ENCODE data around the gene TTYH1. TPM values are rescaled to one million over a fixed set of nuclear protein-coding genes. Genes with fewer than 3 reads are reported as not detected.

TTYH1 gene
- total and polyA plus RNA-seq, 2 of the 8 experiments (the other 6 are each of a cell fraction or from before 2014, with no cell fraction given): 26.7 to 46.5 TPM

DNA sequence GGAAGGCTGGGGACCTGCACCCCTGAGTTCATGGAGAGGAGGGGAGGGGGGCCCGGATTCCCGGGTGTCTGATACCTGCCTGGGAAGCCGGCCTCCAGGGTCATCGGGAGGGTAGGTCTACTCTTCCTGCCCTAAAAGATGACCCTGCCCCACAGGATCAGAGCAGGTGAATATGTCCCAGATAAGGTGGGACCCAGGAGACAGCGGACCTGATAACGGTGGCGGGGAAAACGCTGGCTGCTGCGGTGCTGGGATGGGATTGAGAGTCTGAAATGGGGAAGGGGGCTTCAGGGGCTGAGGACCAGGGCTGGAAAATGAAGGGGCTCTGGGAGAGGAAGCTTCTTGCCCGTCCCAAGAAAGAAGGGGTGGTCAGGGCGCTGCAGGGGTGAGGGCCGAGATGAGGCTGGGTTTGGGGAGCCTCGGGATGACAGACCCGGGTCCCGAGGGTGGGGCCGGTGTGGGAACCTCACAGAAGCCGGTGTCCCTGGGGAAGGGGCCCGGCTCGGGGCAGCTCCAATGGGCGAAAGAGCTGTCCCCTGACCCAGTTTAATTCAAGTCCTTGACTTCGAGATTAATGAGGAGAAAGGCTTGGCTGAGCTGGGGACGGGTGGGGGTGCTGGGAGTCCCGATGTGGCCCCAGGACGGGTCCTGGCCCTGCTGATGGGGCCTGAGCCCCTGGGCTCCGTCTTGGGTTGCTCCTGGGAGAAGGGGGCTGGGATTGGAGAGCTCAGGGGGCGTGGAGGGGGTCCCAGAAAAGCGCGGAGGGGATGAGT is 823 bp downstream of the TTYH1 start:
- 8% methylated on average over 19 of the region's 28 CpGs; no CpG with 5 or more reads in 1 of the 2 experiments for WGBS, 2 experiments (ENCODE audit: extremely low coverage in 1 of 2, insufficient coverage in 1 of 2, insufficient read length in 1 of 2, insufficient replicate concordance in 2 of 2, low coverage in 1 of 2, low lambda C conversion rate in 2 of 2, missing lambda C conversion rate in 1 of 2)
- TF ChIP-seq SRF (IDR thresholded peaks at IDR 0.05; ENCODE audit: low read depth, low read length): no peak
- no peak for TF ChIP-seq POLR2AphosphoS5 (IDR thresholded peaks at IDR 0.05; ENCODE audit: low read depth, low read length)
- TF ChIP-seq KDM4A (IDR thresholded peaks at IDR 0.05; ENCODE audit: low read depth, low read length, severe bottlenecking): no peak

More for the DNA sequence above, 823 bp downstream of the TTYH1 start:
- Histone ChIP-seq H3K4me2 (ENCODE audit: insufficient read depth in 1 of 2, low read depth in 2 of 2, low read length in 2 of 2) (peak overlapping the region; percentile 83 to 92), H3K23me2 (ENCODE audit: low read depth, low read length) (peaks cover 26% of the 10 kb centered on the region), H2AFZ (ENCODE audit: low read length) (no peak overlapping the region), H4K5ac (ENCODE audit: insufficient read length, low read depth, low read length) (no peak overlapping the region), H2BK5ac (ENCODE audit: low read depth, low read length) (no peak overlapping the region; the same call in 1 of the 2 replicates), H2BK12ac (ENCODE audit: low read depth, low read length) (0 out of 2 replicates have a peak overlapping the region, but pooled peaks have one; percentile 97), H2BK120ac (replicated peaks; ENCODE audit: low read depth, low read length) (no peak overlapping the region), H2AK5ac (ENCODE audit: low read depth, low read length) (no peak overlapping the region), H4K8ac (ENCODE audit: extremely low read depth, insufficient read depth, low read length) (no peak overlapping the region), H3K36me3 (ENCODE audit: control insufficient read depth in 2 of 4, insufficient read depth in 4 of 4, low read length in 3 of 4) (peaks cover 0 to 11% (median 0%) of the 10 kb centered on the region in 4 experiments; a peak in 4 of 8 replicates), H3K9me3 (ENCODE audit: insufficient read depth in 2 of 2, low read depth in 1 of 2, low read length in 1 of 2) (peaks cover 0 to 6% of the 10 kb centered on the region in 2 experiments; a peak in 1 of 4 replicates), H3K14ac (ENCODE audit: insufficient read length) (no peak overlapping the region), H3K4me3 (ENCODE audit: extremely low read depth in 1 of 4, insufficient read depth in 2 of 4, low read depth in 3 of 4, low read length in 4 of 4) (peak overlapping the region; percentile 52 to 98 (median 76)), H4K20me1 (replicated peaks in 1 of 2; ENCODE audit: control insufficient read depth in 1 of 2, insufficient read depth in 2 of 2, low read length in 2 of 2) (peaks cover 0 to 7% of the 10 kb centered on the region in 2 experiments), H3K27ac (ENCODE audit: low read depth, low read length) (no peak overlapping the region), H3K9ac (replicated peaks in 1 of 4; ENCODE audit: extremely low read depth in 1 of 4, low read depth in 3 of 4, low read length in 3 of 4) (peak overlapping the region in 3 of 4 experiments; percentile 30 to 55 (median 46); a peak in 4 of 7 replicates), H3K79me2 (ENCODE audit: control insufficient read depth in 1 of 2, insufficient read depth in 2 of 2, low read length in 2 of 2) (peaks cover 7 to 8% of the 10 kb centered on the region in 2 experiments; a peak in 2 of 4 replicates), H3K23ac (ENCODE audit: insufficient read length) (no peak overlapping the region), H2BK15ac (ENCODE audit: low read length) (no peak overlapping the region), H4K91ac (replicated peaks; ENCODE audit: insufficient read length, low read length) (no peak overlapping the region), H3K27me3 (replicated peaks in 1 of 4; ENCODE audit: control insufficient read depth in 3 of 4, extremely low read depth in 1 of 4, insufficient read depth in 3 of 4, low read length in 3 of 4) (peaks cover 6 to 25% (median 21%) of the 10 kb centered on the region in 4 experiments), H3K79me1 (ENCODE audit: low read depth, low read length) (peaks cover 14% of the 10 kb centered on the region; the same call in 1 of the 2 replicates), H2BK20ac (ENCODE audit: low read length) (no peak overlapping the region), H3K4me1 (replicated peaks in 1 of 4; ENCODE audit: control insufficient read depth in 3 of 4, insufficient read depth in 4 of 4, low read length in 3 of 4) (peaks cover 8 to 36% (median 25%) of the 10 kb centered on the region in 4 experiments), H3K18ac (ENCODE audit: extremely low read depth, low read length) (no peak overlapping the region), H3K56ac (replicated peaks; ENCODE audit: insufficient read length, low read depth, low read length) (no peak overlapping the region), H3K4ac (replicated peaks; ENCODE audit: insufficient read length, low read depth, low read length) (no peak overlapping the region)
- ChIA-PET POLR2A (ENCODE audit: partially characterized antibody) (interaction anchor here (0.7 to 2.4 kb wide), 16 partner anchors 9 to 243 kb away, joined by 3 to 13 read pairs (median 4); partner anchors contain the start of genes LENG9, RPS9 and TMC4), CTCF (ENCODE audit: partially characterized antibody) (interaction anchor here (0.8 to 2.7 kb wide), 17 partner anchors 12 to 150 kb away, joined by 3 to 39 read pairs (median 4); partner anchors contain the start of gene LENG8)
- FAIRE-seq (no peak), DNase-seq (ENCODE audit: low read depth in 1 of 2, low spot score in 2 of 2) (peak in 1 of 2 experiments; percentile 60)

Data from H1 (cell line).